ENCODE data around the gene SEZ6L2. TPM values are rescaled to one million over a fixed set of nuclear protein-coding genes. Genes with fewer than 3 reads are reported as not detected.
A peak's percentile ranks its signal among the peaks of the same experiment; 100 is the strongest.

The SEZ6L2 gene
- total and polyA plus RNA-seq, 2 of the 13 experiments (the other 11 are each of a cell fraction or from before 2014, with no cell fraction given) = 14.9 to 16.9 TPM

- 0 out of 2 replicates have a peak, but pooled peaks have one; percentile 30 for TF ChIP-seq FOXP1 (IDR thresholded peaks at IDR 0.05)
- no peak for TF ChIP-seq FOXP1 (CRISPR knock-in tag; IDR thresholded peaks at IDR 0.05)
- peak; percentile 54 for TF ChIP-seq SKI (IDR thresholded peaks at IDR 0.05; ENCODE audit: partially characterized antibody)
- TF ChIP-seq SP2 (CRISPR knock-in tag; IDR thresholded peaks at IDR 0.05) = 0 out of 2 replicates have a peak, but pooled peaks have one; percentile 13
- TF ChIP-seq MAFF (IDR thresholded peaks at IDR 0.05; ENCODE audit: low read depth, low read length) = peak; percentile 26
- 0 out of 2 replicates have a peak, but pooled peaks have one; percentile 34 for TF ChIP-seq MED1 (CRISPR knock-in tag; IDR thresholded peaks at IDR 0.05)
- no peak for TF ChIP-seq DBP (CRISPR knock-in tag; IDR thresholded peaks at IDR 0.05; ENCODE audit: not compliant biosample characterization)
- TF ChIP-seq ZBED4 (CRISPR knock-in tag; IDR thresholded peaks at IDR 0.05; ENCODE audit: borderline replicate concordance) = no peak
- 0 out of 2 replicates have a peak, but pooled peaks have one; percentile 57 for TF ChIP-seq YEATS2 (CRISPR knock-in tag; IDR thresholded peaks at IDR 0.05; ENCODE audit: borderline replicate concordance)
- TF ChIP-seq TBX2 (CRISPR knock-in tag; IDR thresholded peaks at IDR 0.05; ENCODE audit: borderline replicate concordance) = peak; percentile 73; the same call in 1 of the 2 replicates
- peak; percentile 45; the same call in 1 of the 2 replicates for TF ChIP-seq POGZ (CRISPR knock-in tag; IDR thresholded peaks at IDR 0.05)
- peak; percentile 66 for TF ChIP-seq PHF21A (CRISPR knock-in tag; IDR thresholded peaks at IDR 0.05)
- TF ChIP-seq ZNF512 (CRISPR knock-in tag; IDR thresholded peaks at IDR 0.05) = no peak
- TF ChIP-seq ZNF510 (CRISPR knock-in tag; IDR thresholded peaks at IDR 0.05; ENCODE audit: low read depth) = no peak
- peak; percentile 86 for TF ChIP-seq ZNF770 (CRISPR knock-in tag; IDR thresholded peaks at IDR 0.05)
- no peak for TF ChIP-seq HOXA9 (CRISPR knock-in tag; IDR thresholded peaks at IDR 0.05; ENCODE audit: borderline replicate concordance)
- peak; percentile 11; the same call in 1 of the 2 replicates for TF ChIP-seq ZSCAN25 (CRISPR knock-in tag; IDR thresholded peaks at IDR 0.05)
These were observed 44.8 kb upstream of the SEZ6L2 start (continued) for GRCh38 chr16:29943846-29944799.

Data from HepG2 (cell line).